ENCODE data around the gene WFDC11. TPM values are rescaled to one million over a fixed set of nuclear protein-coding genes. Genes with fewer than 3 reads are reported as not detected.
"Not testable (repeated sequence)": the region's sequence is repeated elsewhere in the genome, so short reads cannot be mapped to it uniquely, and the experiment has no call there.

The WFDC11 gene
- total and polyA plus RNA-seq, 2 experiments from 2014 or later: not detected

GRCh38 chr20:45646875-45647274, 23.2 kb downstream of the WFDC11 start:
- Histone ChIP-seq H2AFZ (no peak overlapping the region), H3F3A (ENCODE audit: insufficient read depth) (no peaks in the 10 kb centered on the region), H3K36me3 (ENCODE audit: low read depth) (no peaks in the 10 kb centered on the region), H3K9ac (no peak overlapping the region), H3K4me3 (no peak overlapping the region), H3K9me2 (ENCODE audit: insufficient read depth) (no peaks in the 10 kb centered on the region), H3K4me2 (ENCODE audit: unreplicated experiment) (no peak overlapping the region), H3K79me2 (ENCODE audit: insufficient read depth) (no peaks in the 10 kb centered on the region), H3K27me3 (replicated peaks; ENCODE audit: insufficient read depth) (no peaks in the 10 kb centered on the region; the same call in 1 of the 2 replicates), H3K4me1 (ENCODE audit: insufficient read depth) (no peaks in the 10 kb centered on the region), H3K9me3 (ENCODE audit: low read depth) (no peaks in the 10 kb centered on the region), H4K20me1 (ENCODE audit: insufficient read depth) (no peaks in the 10 kb centered on the region), H3K27ac (no peak overlapping the region)
- WGBS, 2 experiments (ENCODE audit: low coverage in 1 of 2, low lambda C conversion rate in 2 of 2, missing lambda C conversion rate in 2 of 2): 56 to 61% methylated on average over 3 of the region's 3 CpGs
- in situ Hi-C loops (cut with MboI): no loop called here
- DNase-seq: no peak
- TF ChIP-seq EZH2phosphoT487 (IDR thresholded peaks at IDR 0.05; ENCODE audit: insufficient read depth, low read depth) (no peak), EZH2 (IDR thresholded peaks at IDR 0.05; ENCODE audit: insufficient read depth, poor library complexity, severe bottlenecking) (no peak)

- H3F3A ChIP-seq (ENCODE audit: insufficient read depth); H3K4me1 ChIP-seq (ENCODE audit: insufficient read depth); DNase-seq; H3K79me2 ChIP-seq (ENCODE audit: insufficient read depth); in situ Hi-C loops (cut with MboI); H3K27me3 ChIP-seq (replicated peaks; ENCODE audit: insufficient read depth); H3K36me3 ChIP-seq (ENCODE audit: low read depth); H3K9me3 ChIP-seq (ENCODE audit: low read depth); H2AFZ ChIP-seq; H3K4me3 ChIP-seq; H4K20me1 ChIP-seq (ENCODE audit: insufficient read depth); H3K4me2 ChIP-seq (ENCODE audit: unreplicated experiment); H3K9me2 ChIP-seq (ENCODE audit: insufficient read depth); H3K27ac ChIP-seq; H3K9ac ChIP-seq: not testable (repeated sequence)
- WGBS, 2 experiments (ENCODE audit: low coverage in 1 of 2, low lambda C conversion rate in 2 of 2, missing lambda C conversion rate in 2 of 2): 79 to 98% methylated on average over 9 to 18 of the region's 28 CpGs
These were observed 24.2 kb downstream of the WFDC11 start for GRCh38 chr20:45645869-45646268.

GRCh38 chr20:45641076-45641475, 29.0 kb downstream of the WFDC11 start:
- H3K9ac ChIP-seq; H4K20me1 ChIP-seq (ENCODE audit: insufficient read depth); H3K4me1 ChIP-seq (ENCODE audit: insufficient read depth); DNase-seq; H3K9me3 ChIP-seq (ENCODE audit: low read depth); H3K4me3 ChIP-seq; H3F3A ChIP-seq (ENCODE audit: insufficient read depth); in situ Hi-C loops (cut with MboI); H3K79me2 ChIP-seq (ENCODE audit: insufficient read depth); H2AFZ ChIP-seq; H3K4me2 ChIP-seq (ENCODE audit: unreplicated experiment); H3K27ac ChIP-seq; H3K9me2 ChIP-seq (ENCODE audit: insufficient read depth); H3K36me3 ChIP-seq (ENCODE audit: low read depth): not testable (repeated sequence)
- 87 to 94% methylated on average over 5 to 24 of the region's 24 CpGs for WGBS, 2 experiments (ENCODE audit: low coverage in 1 of 2, low lambda C conversion rate in 2 of 2, missing lambda C conversion rate in 2 of 2)
- H3K27me3 ChIP-seq (replicated peaks; ENCODE audit: insufficient read depth): peaks cover 11% of the 10 kb centered on the region; the same call in 1 of the 2 replicates

DNA sequence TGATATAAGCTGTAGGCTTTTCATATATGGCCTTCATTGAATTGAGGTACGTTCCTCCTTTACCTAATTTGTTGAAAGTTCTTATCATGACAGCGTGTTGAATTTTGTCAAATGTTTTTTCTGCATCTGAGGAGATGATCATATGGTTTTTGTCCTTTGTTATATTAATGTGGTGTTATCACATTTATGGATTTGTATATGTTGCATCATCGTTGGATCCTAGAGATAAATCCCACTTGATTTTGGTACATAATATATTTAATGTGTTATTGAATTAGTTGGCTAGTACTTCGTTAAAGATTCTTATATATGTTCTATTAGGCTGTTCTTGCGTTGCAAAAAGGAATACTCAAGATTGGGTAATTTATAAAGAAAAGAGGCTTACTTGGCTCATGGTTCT, 30.4 kb downstream of the WFDC11 start:
- Histone ChIP-seq H3K27ac (no peak overlapping the region), H3F3A (ENCODE audit: insufficient read depth) (no peaks in the 10 kb centered on the region), H3K4me3 (no peak overlapping the region), H3K9ac (no peak overlapping the region), H3K36me3 (ENCODE audit: low read depth) (no peaks in the 10 kb centered on the region), H3K79me2 (ENCODE audit: insufficient read depth) (no peaks in the 10 kb centered on the region), H4K20me1 (ENCODE audit: insufficient read depth) (no peaks in the 10 kb centered on the region), H2AFZ (no peak overlapping the region), H3K4me2 (ENCODE audit: unreplicated experiment) (no peak overlapping the region), H3K4me1 (ENCODE audit: insufficient read depth) (no peaks in the 10 kb centered on the region), H3K9me3 (ENCODE audit: low read depth) (no peaks in the 10 kb centered on the region), H3K9me2 (ENCODE audit: insufficient read depth) (no peaks in the 10 kb centered on the region; the same call in 1 of the 2 replicates), H3K27me3 (replicated peaks; ENCODE audit: insufficient read depth) (peaks cover 11% of the 10 kb centered on the region; the same call in 1 of the 2 replicates)
- in situ Hi-C loops (cut with MboI): no loop called here
- no peak for DNase-seq
- TF ChIP-seq EZH2 (IDR thresholded peaks at IDR 0.05; ENCODE audit: insufficient read depth, poor library complexity, severe bottlenecking) (no peak), EZH2phosphoT487 (IDR thresholded peaks at IDR 0.05; ENCODE audit: insufficient read depth, low read depth) (no peak)
- WGBS, 2 experiments (ENCODE audit: low coverage in 1 of 2, low lambda C conversion rate in 2 of 2, missing lambda C conversion rate in 2 of 2): 25 to 31% methylated on average over 5 of the region's 5 CpGs

DNA sequence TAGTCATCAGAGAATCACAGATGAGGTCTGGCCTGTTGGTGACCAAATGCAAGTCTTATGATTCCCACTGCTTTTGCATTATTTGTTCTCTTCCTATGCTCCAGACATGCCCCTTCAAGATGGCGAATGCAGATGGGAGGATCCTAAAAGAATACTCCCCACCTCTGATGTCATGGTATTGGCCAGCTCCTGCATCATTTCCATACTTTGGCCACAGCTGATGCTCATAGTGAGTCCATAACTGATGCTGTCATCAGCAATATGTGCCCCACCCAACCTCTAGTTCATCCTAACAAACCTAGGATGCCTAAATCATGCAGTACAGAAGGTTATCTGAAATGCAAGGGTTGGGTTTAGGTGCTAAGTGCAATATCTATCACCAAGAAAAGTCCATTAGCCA, 33.5 kb downstream of the WFDC11 start:
- Histone ChIP-seq H4K20me1 (ENCODE audit: insufficient read depth) (no peaks in the 10 kb centered on the region), H3K9ac (no peak overlapping the region), H3K9me3 (ENCODE audit: low read depth) (no peaks in the 10 kb centered on the region), H3K27me3 (replicated peaks; ENCODE audit: insufficient read depth) (peaks cover 11% of the 10 kb centered on the region; the same call in 1 of the 2 replicates), H2AFZ (no peak overlapping the region), H3K9me2 (ENCODE audit: insufficient read depth) (no peaks in the 10 kb centered on the region; the same call in 1 of the 2 replicates), H3K4me3 (no peak overlapping the region), H3F3A (ENCODE audit: insufficient read depth) (no peaks in the 10 kb centered on the region), H3K36me3 (ENCODE audit: low read depth) (no peaks in the 10 kb centered on the region), H3K27ac (no peak overlapping the region), H3K79me2 (ENCODE audit: insufficient read depth) (no peaks in the 10 kb centered on the region), H3K4me1 (ENCODE audit: insufficient read depth) (no peaks in the 10 kb centered on the region), H3K4me2 (ENCODE audit: unreplicated experiment) (no peak overlapping the region)
- in situ Hi-C loops (cut with MboI): no loop called here
- TF ChIP-seq EZH2 (IDR thresholded peaks at IDR 0.05; ENCODE audit: insufficient read depth, poor library complexity, severe bottlenecking) (no peak), EZH2phosphoT487 (IDR thresholded peaks at IDR 0.05; ENCODE audit: insufficient read depth, low read depth) (no peak)
- no peak for DNase-seq
- WGBS, 2 experiments (ENCODE audit: low coverage in 1 of 2, low lambda C conversion rate in 2 of 2, missing lambda C conversion rate in 2 of 2): 33 to 46% methylated on average over 1 of the region's 1 CpG
